ENCODE data around the gene TET3.
A peak's percentile ranks its signal among the peaks of the same experiment; 100 is the strongest.

TET3 gene

DNA sequence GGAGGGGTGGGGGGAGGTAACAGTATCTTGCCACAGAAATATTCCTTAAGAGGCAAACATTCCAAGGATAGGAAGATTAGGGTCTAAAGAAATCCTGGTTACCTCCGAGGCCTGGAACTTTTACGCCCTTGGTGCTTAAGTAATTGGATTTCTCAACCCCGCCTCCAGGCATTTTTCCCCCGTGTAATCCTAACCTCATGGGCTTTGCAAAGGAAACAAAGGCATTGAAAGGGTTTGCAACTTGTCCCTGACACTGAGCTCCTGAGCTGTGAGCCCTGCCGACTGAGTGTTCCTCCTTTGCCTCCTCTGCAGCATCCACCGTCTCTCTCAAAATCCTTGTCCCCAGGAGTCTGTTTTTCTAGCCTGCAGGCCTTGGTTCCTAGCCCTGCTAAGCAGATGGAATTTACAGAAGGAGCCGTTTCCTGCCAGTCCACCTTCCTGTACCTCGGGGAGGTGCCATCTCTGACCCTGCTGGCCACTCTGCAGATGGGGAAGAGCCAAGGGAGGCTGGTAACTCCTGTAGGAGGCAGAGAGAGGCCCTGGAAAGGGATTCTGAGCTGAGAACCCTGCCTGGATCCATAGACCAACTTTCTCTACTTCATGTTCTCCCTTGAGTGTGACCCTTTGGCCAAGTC is 24.2 kb downstream of the TET3 start:
- peaks cover 100% of the 10 kb centered on the region for H4K20me1 ChIP-seq
- H3K4me3 ChIP-seq, result no peak overlapping the region
- H3K27me3 ChIP-seq, result no peaks in the 10 kb centered on the region
- TF ChIP-seq Cebpa-rat (IDR thresholded peaks at IDR 0.05), result no peak
- peaks cover 60% of the 10 kb centered on the region for H3K4me1 ChIP-seq
- H3K9me3 ChIP-seq, result no peaks in the 10 kb centered on the region
- peaks cover 87% of the 10 kb centered on the region for H3K36me3 ChIP-seq
- H3K27ac ChIP-seq, result no peak overlapping the region
- H3K4me2 ChIP-seq, result 0 out of 2 replicates have a peak overlapping the region, but pooled peaks have one; percentile 99
- no peak overlapping the region for H3K9ac ChIP-seq

- no peak overlapping the region for H3K4me3 ChIP-seq
- no peak overlapping the region for H3K9ac ChIP-seq
- no peak overlapping the region for H3K27ac ChIP-seq
- no peak for TF ChIP-seq Cebpa-rat (IDR thresholded peaks at IDR 0.05)
- H3K4me1 ChIP-seq, result peaks cover 53% of the 10 kb centered on the region
- no peaks in the 10 kb centered on the region for H3K9me3 ChIP-seq
- peaks cover 80% of the 10 kb centered on the region for H3K36me3 ChIP-seq
- H4K20me1 ChIP-seq, result peaks cover 100% of the 10 kb centered on the region
- H3K27me3 ChIP-seq, result no peaks in the 10 kb centered on the region
- no peak overlapping the region for H3K4me2 ChIP-seq
These were observed 24.9 kb downstream of the TET3 start for GRCh38 chr2:74009577-74009976.

DNA sequence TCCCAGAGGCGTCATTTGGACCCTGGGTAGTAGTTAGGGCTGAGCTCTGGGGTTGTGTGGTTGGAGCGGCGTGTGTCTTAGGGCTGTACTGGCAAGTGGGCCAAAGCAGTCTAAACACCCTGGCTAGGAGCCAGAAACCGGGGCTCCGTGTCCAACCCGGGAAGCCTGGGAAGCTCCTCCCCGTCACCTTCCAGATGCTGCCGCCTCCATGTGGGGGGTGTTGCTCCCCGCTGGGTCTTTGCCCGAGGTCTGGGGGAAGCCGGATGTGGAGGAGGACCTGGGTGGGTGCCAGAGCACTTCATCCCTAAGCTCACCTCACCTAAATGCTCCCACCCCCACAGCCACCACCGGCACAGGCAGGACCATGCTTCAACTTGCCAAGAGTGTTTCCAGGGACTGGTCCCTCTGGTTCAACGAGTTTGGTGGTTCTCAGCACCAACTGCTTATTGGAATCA is 25.4 kb downstream of the TET3 start:
- Histone ChIP-seq H3K4me3 (no peak overlapping the region), H3K4me2 (no peak overlapping the region), H3K27me3 (no peaks in the 10 kb centered on the region), H3K4me1 (peaks cover 47% of the 10 kb centered on the region), H3K36me3 (peaks cover 78% of the 10 kb centered on the region), H3K27ac (no peak overlapping the region), H3K9ac (no peak overlapping the region), H3K9me3 (no peaks in the 10 kb centered on the region), H4K20me1 (peaks cover 100% of the 10 kb centered on the region)
- TF ChIP-seq Cebpa-rat (IDR thresholded peaks at IDR 0.05), result no peak

DNA sequence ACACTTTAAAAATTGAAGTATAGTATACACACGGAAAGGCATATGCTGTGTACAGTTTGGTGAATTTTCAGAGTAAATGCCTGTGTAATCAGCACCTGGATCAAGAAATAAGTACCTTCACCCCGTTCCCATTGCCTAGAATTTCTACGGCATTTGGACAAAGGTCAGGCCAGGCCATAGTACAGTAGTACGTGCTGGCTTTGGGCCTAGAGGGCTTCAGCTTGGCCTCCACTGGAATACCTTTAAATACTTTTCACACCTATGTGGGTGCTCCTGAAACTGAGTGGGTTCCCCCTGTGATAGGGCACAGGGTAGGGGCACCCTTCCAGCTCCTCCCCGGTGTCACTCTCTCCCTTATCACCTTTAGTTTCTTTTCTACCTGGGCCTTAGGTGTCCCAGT is 26.5 kb downstream of the TET3 start:
- peaks cover 100% of the 10 kb centered on the region for H4K20me1 ChIP-seq
- H3K9me3 ChIP-seq, result no peaks in the 10 kb centered on the region
- no peak overlapping the region for H3K4me3 ChIP-seq
- H3K4me1 ChIP-seq, result peaks cover 36% of the 10 kb centered on the region
- no peak overlapping the region for H3K9ac ChIP-seq
- H3K27me3 ChIP-seq, result no peaks in the 10 kb centered on the region
- H3K4me2 ChIP-seq, result no peak overlapping the region
- no peak for TF ChIP-seq Cebpa-rat (IDR thresholded peaks at IDR 0.05)
- no peak overlapping the region for H3K27ac ChIP-seq
- H3K36me3 ChIP-seq, result peaks cover 67% of the 10 kb centered on the region

DNA sequence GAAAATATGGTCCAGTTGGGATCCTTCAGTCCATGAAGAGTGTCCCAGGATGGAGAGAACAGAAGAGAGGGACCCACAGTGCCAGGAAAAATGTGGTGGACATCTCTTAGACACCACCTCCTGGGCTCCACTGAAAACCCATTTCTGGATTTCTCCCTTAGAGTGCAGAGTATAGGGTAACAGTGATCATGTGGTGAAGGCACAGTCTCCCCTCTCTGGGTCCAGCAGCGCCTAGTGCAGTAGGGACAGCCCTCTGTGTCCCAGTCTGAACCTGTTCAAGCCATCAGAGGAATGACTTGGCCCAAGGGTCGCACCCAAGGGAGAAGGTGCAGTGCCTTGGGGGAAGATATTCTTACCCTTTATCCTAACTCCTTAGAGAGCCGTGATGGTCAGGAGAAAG is 30.1 kb downstream of the TET3 start:
- no peak overlapping the region for H3K27ac ChIP-seq
- peaks cover 50% of the 10 kb centered on the region for H3K36me3 ChIP-seq
- H4K20me1 ChIP-seq, result peaks cover 100% of the 10 kb centered on the region
- no peaks in the 10 kb centered on the region for H3K27me3 ChIP-seq
- peaks cover 14% of the 10 kb centered on the region for H3K4me1 ChIP-seq
- H3K9me3 ChIP-seq, result no peaks in the 10 kb centered on the region
- no peak overlapping the region for H3K4me3 ChIP-seq
- no peak overlapping the region for H3K4me2 ChIP-seq
- TF ChIP-seq Cebpa-rat (IDR thresholded peaks at IDR 0.05), result no peak
- no peak overlapping the region for H3K9ac ChIP-seq

GRCh38 chr2:74017223-74017622 is 32.5 kb downstream of the TET3 start:
- Histone ChIP-seq H3K9ac (no peak overlapping the region), H3K4me1 (peaks cover 38% of the 10 kb centered on the region), H4K20me1 (peaks cover 100% of the 10 kb centered on the region), H3K9me3 (no peaks in the 10 kb centered on the region), H3K36me3 (peaks cover 26% of the 10 kb centered on the region), H3K4me3 (no peak overlapping the region), H3K27me3 (no peaks in the 10 kb centered on the region), H3K27ac (no peak overlapping the region), H3K4me2 (no peak overlapping the region)
- no peak for TF ChIP-seq Cebpa-rat (IDR thresholded peaks at IDR 0.05)

- no peaks in the 10 kb centered on the region for H3K27me3 ChIP-seq
- H4K20me1 ChIP-seq, result peaks cover 100% of the 10 kb centered on the region
- no peak overlapping the region for H3K4me3 ChIP-seq
- no peaks in the 10 kb centered on the region for H3K9me3 ChIP-seq
- H3K4me1 ChIP-seq, result peaks cover 60% of the 10 kb centered on the region
- peak overlapping the region; percentile 76 for H3K4me2 ChIP-seq
- H3K27ac ChIP-seq, result peak overlapping the region; percentile 66; the same call in 1 of the 2 replicates
- no peak overlapping the region for H3K9ac ChIP-seq
- H3K36me3 ChIP-seq, result peaks cover 21% of the 10 kb centered on the region
- TF ChIP-seq Cebpa-rat (IDR thresholded peaks at IDR 0.05), result no peak
These were observed 34.8 kb downstream of the TET3 start for GRCh38 chr2:74019516-74019915.

DNA sequence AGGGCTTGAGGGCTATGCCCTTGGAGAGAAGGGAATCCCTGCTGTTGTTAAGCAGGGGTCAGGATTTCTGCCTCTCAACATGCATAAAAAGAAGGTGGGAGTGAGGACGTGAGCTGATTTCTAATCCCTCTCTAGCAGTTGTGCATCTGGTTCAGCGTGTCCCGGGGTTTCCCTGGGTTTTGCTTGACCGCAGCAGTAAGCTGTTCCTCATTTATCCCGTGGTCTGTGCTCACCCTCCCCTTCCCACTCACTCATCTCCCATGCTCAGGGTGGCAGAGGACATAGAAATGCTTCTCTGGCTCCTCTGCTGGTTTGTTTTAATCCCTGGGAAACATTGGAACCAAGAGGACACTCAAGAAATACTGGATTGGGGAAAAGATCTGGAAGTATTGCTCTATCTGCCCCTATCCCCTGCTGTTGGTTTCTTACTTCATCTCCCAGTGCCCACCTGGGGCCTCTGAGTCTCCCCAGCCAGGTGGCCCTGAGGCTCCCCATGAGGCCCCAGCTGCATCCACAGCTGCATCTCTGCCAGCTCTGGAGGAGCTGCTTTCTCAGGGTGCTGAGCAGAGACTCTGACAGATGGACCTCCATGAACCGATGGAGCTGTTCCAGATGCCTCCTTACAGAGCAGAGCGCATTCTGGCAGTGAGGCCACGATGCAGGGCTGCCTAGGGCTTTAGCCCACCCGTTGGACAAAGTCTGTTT is 36.1 kb downstream of the TET3 start:
- Histone ChIP-seq H3K27me3 (no peaks in the 10 kb centered on the region), H3K9ac (peak overlapping the region; percentile 35; the same call in 1 of the 2 replicates), H3K27ac (peak overlapping the region; percentile 66), H3K4me3 (no peak overlapping the region), H3K4me2 (peak overlapping the region; percentile 76), H3K36me3 (peaks cover 18% of the 10 kb centered on the region; the same call in 1 of the 2 replicates), H3K9me3 (no peaks in the 10 kb centered on the region), H4K20me1 (peaks cover 98% of the 10 kb centered on the region), H3K4me1 (peaks cover 73% of the 10 kb centered on the region)
- no peak; the same call in 1 of the 2 replicates for TF ChIP-seq Cebpa-rat (IDR thresholded peaks at IDR 0.05)

- Histone ChIP-seq H4K20me1 (peaks cover 98% of the 10 kb centered on the region), H3K9ac (peak overlapping the region; percentile 8; the same call in 1 of the 2 replicates), H3K4me3 (no peak overlapping the region), H3K36me3 (peaks cover 18% of the 10 kb centered on the region; the same call in 1 of the 2 replicates), H3K9me3 (no peaks in the 10 kb centered on the region), H3K27ac (peak overlapping the region; percentile 66), H3K4me2 (peak overlapping the region; percentile 76), H3K27me3 (no peaks in the 10 kb centered on the region), H3K4me1 (peaks cover 78% of the 10 kb centered on the region)
- no peak for TF ChIP-seq Cebpa-rat (IDR thresholded peaks at IDR 0.05)
These were observed 36.7 kb downstream of the TET3 start for GRCh38 chr2:74021407-74021755.

- no peak for TF ChIP-seq Cebpa-rat (IDR thresholded peaks at IDR 0.05)
- Histone ChIP-seq H3K4me3 (no peak overlapping the region), H3K4me2 (peak overlapping the region; percentile 83), H3K36me3 (peaks cover 15% of the 10 kb centered on the region; the same call in 1 of the 2 replicates), H4K20me1 (peaks cover 97% of the 10 kb centered on the region), H3K9me3 (peaks cover 7% of the 10 kb centered on the region), H3K27me3 (no peaks in the 10 kb centered on the region), H3K9ac (no peak overlapping the region), H3K27ac (peak overlapping the region; percentile 68), H3K4me1 (peaks cover 88% of the 10 kb centered on the region)
These were observed 39.5 kb downstream of the TET3 start for GRCh38 chr2:74024216-74024615.
